Ovary (tissue), 3 donors: ENCODE measurements around the gene NDUFS6.

ENCODE experiments used
- CTCF ChIP-seq, 3 donors: fragments of 450-650 bp in 2 of 3; fragments of 200-600 bp in 1 of 3; IDR thresholded peaks; one replicate each; pipeline versions ENCODE4 v1.5.1 to v1.8.0; 2016 to 2022; ENCODE audit warnings: antibody characterized with exemption in 3 of 3, mild to moderate bottlenecking in 1 of 3
- EP300 ChIP-seq: sonication (generic); formaldehyde crosslinking; IDR thresholded peaks from one replicate; pipeline ENCODE4 v1.6.1; 2017; ENCODE audit warnings: antibody characterized with exemption
- POLR2A ChIP-seq: fragments of 450-650 bp; IDR thresholded peaks from one replicate; pipeline ENCODE4 v1.6.1; 2017; ENCODE audit warnings: antibody characterized with exemption, mild to moderate bottlenecking, moderate library complexity
- donor health status: DM: no; HTN: no; CAD: no.

- TF ChIP-seq CTCF (IDR thresholded peaks at IDR 0.05) (no peak), EP300 (no peak), POLR2A (no peak)
Measured at GRCh38 chr5:1852324-1852947, 51.2 kb downstream of the NDUFS6 start.
